GM12878 (cell line): ENCODE data around the gene SBF2. TPM values are rescaled to one million over a fixed set of nuclear protein-coding genes. Genes with fewer than 3 reads are reported as not detected.

Source experiments
- BCL11A ChIP-seq: IDR thresholded peaks from 2 replicates; pipeline ENCODE4 v1.6.1; 2011; ENCODE audit warnings: low read depth, low read length
- BHLHE40 ChIP-seq, 2 experiments: fragments of 450-650 bp in 1 of 2; IDR thresholded peaks; 2 replicates each; pipeline ENCODE4 v1.6.1; 2011 to 2017; ENCODE audit warnings: low read depth in 2 of 2, borderline replicate concordance in 1 of 2, improper control_type of control experiment in 1 of 2, low read length in 1 of 2, mild to moderate bottlenecking in 1 of 2
- GATAD2B ChIP-seq: fragments of 450-650 bp; conservative IDR thresholded peaks from 2 replicates; pipeline ENCODE4 v1.6.1; 2017; ENCODE audit warnings: low read depth, mild to moderate bottlenecking, moderate library complexity
- NFYB ChIP-seq: IDR thresholded peaks from 2 replicates; pipeline ENCODE4 v1.6.1; 2011; ENCODE audit warnings: low read depth, mild to moderate bottlenecking, low read length, improper control_type of control experiment, moderate library complexity; ENCODE audit not compliant: insufficient read depth
- NR2F1 ChIP-seq: fragments of 450-650 bp; conservative IDR thresholded peaks from 2 replicates; pipeline ENCODE4 v1.6.1; 2017; ENCODE audit warnings: mild to moderate bottlenecking
- POLR2AphosphoS2 ChIP-seq: IDR thresholded peaks from 2 replicates; pipeline ENCODE4 v1.6.1; 2011; ENCODE audit warnings: low read depth, mild to moderate bottlenecking, low read length, improper control_type of control experiment, moderate library complexity
- RAD21 ChIP-seq: IDR thresholded peaks from 2 replicates; pipeline ENCODE4 v1.6.1; 2011; ENCODE audit warnings: mild to moderate bottlenecking, low read depth, low read length, moderate library complexity; ENCODE audit not compliant: insufficient read depth
- RFX5 ChIP-seq: IDR thresholded peaks from 2 replicates; pipeline ENCODE4 v1.6.1; 2011; ENCODE audit warnings: low read depth, low read length, improper control_type of control experiment
- SMAD5 ChIP-seq: IDR thresholded peaks from 2 replicates; pipeline ENCODE4 v1.6.1; 2016; ENCODE audit warnings: antibody characterized with exemption, low read depth
- TARDBP ChIP-seq: IDR thresholded peaks from 2 replicates; pipeline ENCODE4 v1.6.1; 2016; ENCODE audit warnings: borderline replicate concordance
- ZZZ3 ChIP-seq: IDR thresholded peaks from 2 replicates; pipeline ENCODE4 v1.6.1; 2011; ENCODE audit warnings: low read depth; ENCODE audit not compliant: control insufficient read depth, insufficient read length
- polyA plus RNA-seq, 11 experiments: library from polyadenylated mRNA; depleted of rRNA in 4 of 11; unstranded in 6 of 11; stranded (reverse) in 5 of 11; fragments of >200 nt; fragmentation: Nextera tagmentation in 4 of 11; fragmentation: Illumina TruSeq in 1 of 11; extraction: Ambion mirVana in 4 of 11; extraction: Trizol in 1 of 11; gene quantifications; 1 replicate in 1 of 11; 2 replicates in 10 of 11; pipeline versions ENCODE4 v1.2.1 to v1.2.3, GENCODE V29; 2011 to 2016; ENCODE audit warnings: inconsistent platforms in 2 of 11, missing spikeins in 2 of 11, low read depth in 1 of 11
- total RNA-seq, 4 experiments: library from RNA; depleted of rRNA in 3 of 4; stranded (reverse); fragments of >200 nt in 3 of 4; fragmentation: Illumina TruSeq in 1 of 4; extraction: Trizol in 1 of 4; gene quantifications; 2 replicates each; pipeline versions ENCODE4 v1.2.1 to v1.2.3, GENCODE V29; 2013 to 2021
- TF ChIP-seq, protein P1 (sequence below): fragments of 450-650 bp; IDR thresholded peaks from 2 replicates; pipeline ENCODE4 v1.6.1; 2014; ENCODE audit warnings: mild to moderate bottlenecking
- TF ChIP-seq, protein P2 (sequence below): IDR thresholded peaks from 2 replicates; pipeline ENCODE4 v1.6.1; 2011; ENCODE audit warnings: borderline replicate concordance, low read depth, mild to moderate bottlenecking, moderate library complexity, mixed read lengths, low read length; ENCODE audit not compliant: insufficient read depth; ENCODE audit errors: extremely low read length
- TF ChIP-seq, protein P3 (sequence below): fragments of 450-650 bp; IDR thresholded peaks from 2 replicates; pipeline ENCODE4 v1.6.1; 2018; ENCODE audit warnings: borderline replicate concordance, mild to moderate bottlenecking; ENCODE audit not compliant: partially characterized antibody
- TF ChIP-seq, protein P4 (sequence below): fragments of 450-650 bp; IDR thresholded peaks from 2 replicates; pipeline ENCODE4 v1.6.1; 2016; ENCODE audit warnings: mild to moderate bottlenecking
- TF ChIP-seq, protein P5 (sequence below): fragments of 450-650 bp; IDR thresholded peaks from 2 replicates; pipeline ENCODE4 v1.6.1; 2017; ENCODE audit warnings: antibody characterized with exemption, mild to moderate bottlenecking, moderate library complexity
- TF ChIP-seq, protein P6 (sequence below): IDR thresholded peaks from 2 replicates; pipeline ENCODE4 v1.6.1; 2011; ENCODE audit warnings: borderline replicate concordance, low read depth, mild to moderate bottlenecking, moderate library complexity, low read length; ENCODE audit not compliant: insufficient read depth, poor library complexity, severe bottlenecking

Gene SBF2
- total and polyA plus RNA-seq, 10 of the 15 experiments (the other 5 are each of a cell fraction or from before 2014, with no cell fraction given) = 0.24 to 2.3 (median 1.1) TPM

DNA sequence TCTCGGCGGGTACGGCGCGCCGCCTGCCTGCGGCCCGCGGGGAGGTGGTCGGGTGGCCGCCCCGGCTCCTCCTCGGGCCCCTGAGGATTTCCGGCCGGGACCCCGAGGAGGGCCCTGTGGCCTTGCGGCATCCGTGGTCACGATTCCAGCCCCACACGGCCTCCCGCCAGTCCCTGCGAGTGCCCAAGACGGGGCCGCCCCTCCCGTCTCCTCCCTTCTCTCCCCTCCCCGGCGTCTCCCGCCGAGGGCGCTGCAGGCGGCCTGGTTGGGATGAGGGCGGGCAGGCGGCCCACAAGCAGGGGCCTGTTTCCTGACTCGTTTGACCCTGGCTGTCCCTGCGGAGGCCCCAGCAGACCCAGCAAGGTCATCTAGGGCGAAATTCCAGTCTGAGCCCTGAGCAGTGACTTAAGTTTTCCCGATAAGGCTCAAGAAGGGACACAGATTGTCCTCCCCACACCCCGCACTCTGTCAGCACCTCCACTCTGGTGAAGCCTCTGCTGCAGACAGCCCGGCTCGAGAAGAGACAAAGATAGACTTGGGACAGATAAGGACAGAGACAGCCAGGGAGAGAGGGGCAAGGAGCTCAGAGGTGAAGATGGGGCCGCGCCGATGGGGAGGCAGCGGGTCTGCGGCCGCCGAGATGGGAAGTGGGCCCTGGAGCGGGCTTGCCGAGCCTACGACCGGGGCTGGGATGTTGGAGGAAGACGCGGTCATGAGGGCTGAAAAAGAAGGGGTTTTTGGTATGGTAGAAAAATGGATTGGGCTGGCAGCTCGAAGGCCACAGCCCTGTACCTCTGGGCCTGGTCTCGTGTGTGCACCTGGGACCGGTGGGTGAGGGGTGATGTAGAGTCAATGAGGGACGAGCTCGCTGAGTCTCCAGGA, 535.1 kb downstream of the SBF2 start (continued):
- TF ChIP-seq, protein P1, sequence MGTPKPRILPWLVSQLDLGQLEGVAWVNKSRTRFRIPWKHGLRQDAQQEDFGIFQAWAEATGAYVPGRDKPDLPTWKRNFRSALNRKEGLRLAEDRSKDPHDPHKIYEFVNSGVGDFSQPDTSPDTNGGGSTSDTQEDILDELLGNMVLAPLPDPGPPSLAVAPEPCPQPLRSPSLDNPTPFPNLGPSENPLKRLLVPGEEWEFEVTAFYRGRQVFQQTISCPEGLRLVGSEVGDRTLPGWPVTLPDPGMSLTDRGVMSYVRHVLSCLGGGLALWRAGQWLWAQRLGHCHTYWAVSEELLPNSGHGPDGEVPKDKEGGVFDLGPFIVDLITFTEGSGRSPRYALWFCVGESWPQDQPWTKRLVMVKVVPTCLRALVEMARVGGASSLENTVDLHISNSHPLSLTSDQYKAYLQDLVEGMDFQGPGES = no peak
- TF ChIP-seq NR2F1 = no peak
- no peak for TF ChIP-seq SMAD5
- TF ChIP-seq BCL11A = no peak
- no peak for TF ChIP-seq RFX5
- TF ChIP-seq, protein P2, sequence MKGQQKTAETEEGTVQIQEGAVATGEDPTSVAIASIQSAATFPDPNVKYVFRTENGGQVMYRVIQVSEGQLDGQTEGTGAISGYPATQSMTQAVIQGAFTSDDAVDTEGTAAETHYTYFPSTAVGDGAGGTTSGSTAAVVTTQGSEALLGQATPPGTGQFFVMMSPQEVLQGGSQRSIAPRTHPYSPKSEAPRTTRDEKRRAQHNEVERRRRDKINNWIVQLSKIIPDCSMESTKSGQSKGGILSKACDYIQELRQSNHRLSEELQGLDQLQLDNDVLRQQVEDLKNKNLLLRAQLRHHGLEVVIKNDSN = no peak
- TF ChIP-seq ZZZ3 = no peak
- no peak for TF ChIP-seq TARDBP
- TF ChIP-seq RAD21 = 0 out of 2 replicates have a peak, but pooled peaks have one; percentile 4
- TF ChIP-seq GATAD2B = no peak; the same call in 1 of the 2 replicates
- TF ChIP-seq, protein P3, sequence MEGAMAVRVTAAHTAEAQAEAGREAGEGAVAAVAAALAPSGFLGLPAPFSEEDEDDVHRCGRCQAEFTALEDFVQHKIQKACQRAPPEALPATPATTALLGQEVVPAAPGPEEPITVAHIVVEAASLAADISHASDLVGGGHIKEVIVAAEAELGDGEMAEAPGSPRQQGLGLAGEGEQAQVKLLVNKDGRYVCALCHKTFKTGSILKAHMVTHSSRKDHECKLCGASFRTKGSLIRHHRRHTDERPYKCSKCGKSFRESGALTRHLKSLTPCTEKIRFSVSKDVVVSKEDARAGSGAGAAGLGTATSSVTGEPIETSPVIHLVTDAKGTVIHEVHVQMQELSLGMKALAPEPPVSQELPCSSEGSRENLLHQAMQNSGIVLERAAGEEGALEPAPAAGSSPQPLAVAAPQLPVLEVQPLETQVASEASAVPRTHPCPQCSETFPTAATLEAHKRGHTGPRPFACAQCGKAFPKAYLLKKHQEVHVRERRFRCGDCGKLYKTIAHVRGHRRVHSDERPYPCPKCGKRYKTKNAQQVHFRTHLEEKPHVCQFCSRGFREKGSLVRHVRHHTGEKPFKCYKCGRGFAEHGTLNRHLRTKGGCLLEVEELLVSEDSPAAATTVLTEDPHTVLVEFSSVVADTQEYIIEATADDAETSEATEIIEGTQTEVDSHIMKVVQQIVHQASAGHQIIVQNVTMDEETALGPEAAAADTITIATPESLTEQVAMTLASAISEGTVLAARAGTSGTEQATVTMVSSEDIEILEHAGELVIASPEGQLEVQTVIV = no peak
- TF ChIP-seq, protein P4, sequence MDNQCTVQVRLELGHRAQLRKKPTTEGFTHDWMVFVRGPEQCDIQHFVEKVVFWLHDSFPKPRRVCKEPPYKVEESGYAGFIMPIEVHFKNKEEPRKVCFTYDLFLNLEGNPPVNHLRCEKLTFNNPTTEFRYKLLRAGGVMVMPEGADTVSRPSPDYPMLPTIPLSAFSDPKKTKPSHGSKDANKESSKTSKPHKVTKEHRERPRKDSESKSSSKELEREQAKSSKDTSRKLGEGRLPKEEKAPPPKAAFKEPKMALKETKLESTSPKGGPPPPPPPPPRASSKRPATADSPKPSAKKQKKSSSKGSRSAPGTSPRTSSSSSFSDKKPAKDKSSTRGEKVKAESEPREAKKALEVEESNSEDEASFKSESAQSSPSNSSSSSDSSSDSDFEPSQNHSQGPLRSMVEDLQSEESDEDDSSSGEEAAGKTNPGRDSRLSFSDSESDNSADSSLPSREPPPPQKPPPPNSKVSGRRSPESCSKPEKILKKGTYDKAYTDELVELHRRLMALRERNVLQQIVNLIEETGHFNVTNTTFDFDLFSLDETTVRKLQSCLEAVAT = peak; percentile 93
- TF ChIP-seq, protein P5, sequence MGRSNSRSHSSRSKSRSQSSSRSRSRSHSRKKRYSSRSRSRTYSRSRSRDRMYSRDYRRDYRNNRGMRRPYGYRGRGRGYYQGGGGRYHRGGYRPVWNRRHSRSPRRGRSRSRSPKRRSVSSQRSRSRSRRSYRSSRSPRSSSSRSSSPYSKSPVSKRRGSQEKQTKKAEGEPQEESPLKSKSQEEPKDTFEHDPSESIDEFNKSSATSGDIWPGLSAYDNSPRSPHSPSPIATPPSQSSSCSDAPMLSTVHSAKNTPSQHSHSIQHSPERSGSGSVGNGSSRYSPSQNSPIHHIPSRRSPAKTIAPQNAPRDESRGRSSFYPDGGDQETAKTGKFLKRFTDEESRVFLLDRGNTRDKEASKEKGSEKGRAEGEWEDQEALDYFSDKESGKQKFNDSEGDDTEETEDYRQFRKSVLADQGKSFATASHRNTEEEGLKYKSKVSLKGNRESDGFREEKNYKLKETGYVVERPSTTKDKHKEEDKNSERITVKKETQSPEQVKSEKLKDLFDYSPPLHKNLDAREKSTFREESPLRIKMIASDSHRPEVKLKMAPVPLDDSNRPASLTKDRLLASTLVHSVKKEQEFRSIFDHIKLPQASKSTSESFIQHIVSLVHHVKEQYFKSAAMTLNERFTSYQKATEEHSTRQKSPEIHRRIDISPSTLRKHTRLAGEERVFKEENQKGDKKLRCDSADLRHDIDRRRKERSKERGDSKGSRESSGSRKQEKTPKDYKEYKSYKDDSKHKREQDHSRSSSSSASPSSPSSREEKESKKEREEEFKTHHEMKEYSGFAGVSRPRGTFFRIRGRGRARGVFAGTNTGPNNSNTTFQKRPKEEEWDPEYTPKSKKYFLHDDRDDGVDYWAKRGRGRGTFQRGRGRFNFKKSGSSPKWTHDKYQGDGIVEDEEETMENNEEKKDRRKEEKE = no peak
- peak in 1 of 2 experiments; percentile 36; a peak in 1 of 4 replicates for TF ChIP-seq BHLHE40 (IDR thresholded peaks at IDR 0.05; ENCODE audit: borderline replicate concordance in 1 of 2, low read depth in 2 of 2, low read length in 1 of 2)
- TF ChIP-seq, protein P6, sequence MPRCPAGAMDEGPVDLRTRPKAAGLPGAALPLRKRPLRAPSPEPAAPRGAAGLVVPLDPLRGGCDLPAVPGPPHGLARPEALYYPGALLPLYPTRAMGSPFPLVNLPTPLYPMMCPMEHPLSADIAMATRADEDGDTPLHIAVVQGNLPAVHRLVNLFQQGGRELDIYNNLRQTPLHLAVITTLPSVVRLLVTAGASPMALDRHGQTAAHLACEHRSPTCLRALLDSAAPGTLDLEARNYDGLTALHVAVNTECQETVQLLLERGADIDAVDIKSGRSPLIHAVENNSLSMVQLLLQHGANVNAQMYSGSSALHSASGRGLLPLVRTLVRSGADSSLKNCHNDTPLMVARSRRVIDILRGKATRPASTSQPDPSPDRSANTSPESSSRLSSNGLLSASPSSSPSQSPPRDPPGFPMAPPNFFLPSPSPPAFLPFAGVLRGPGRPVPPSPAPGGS = no peak
- TF ChIP-seq NFYB = no peak
- no peak for TF ChIP-seq POLR2AphosphoS2
